Measurements from ENCODE around the gene GTSE1.
A peak's percentile ranks its signal among the peaks of the same experiment; 100 is the strongest.

Gene GTSE1

GRCh38 chr22:46296257-46297150 is at the start of gene GTSE1:
GTSE1 (plus strand) TSS chr22:46296870; CDS start chr22:46297401, 531 bp downstream.
- H3K4me3 ChIP-seq (ENCODE audit: low read depth, low read length), result peak within 1 kb of the TSS; percentile 74
- peak; percentile 2 for TF ChIP-seq CTCF (IDR thresholded peaks at IDR 0.05; ENCODE audit: low read depth, low read length, missing control alignments)
- DNase-seq (ENCODE audit: low read depth), result peak; percentile 91
- in situ Hi-C loops (cut with HindIII; ENCODE audit: low sequenced_read_pairs), result no loop called here

- no peak for TF ChIP-seq CTCF (IDR thresholded peaks at IDR 0.05; ENCODE audit: low read depth, low read length, missing control alignments)
- H3K4me3 ChIP-seq (ENCODE audit: low read depth, low read length), result no peak overlapping the region
- in situ Hi-C loops (cut with HindIII; ENCODE audit: low sequenced_read_pairs), result no loop called here
- no peak for DNase-seq (ENCODE audit: low read depth)
Observed at GRCh38 chr22:46247443-46247975, 49.2 kb upstream of the GTSE1 start.

GRCh38 chr22:46250035-46250782 is 46.5 kb upstream of the GTSE1 start, which contains the start of gene CDPF1:
CDPF1 (minus strand) TSS chr22:46250293; CDS start chr22:46248284, 2,009 bp downstream.
- in situ Hi-C loops (cut with HindIII; ENCODE audit: low sequenced_read_pairs), result no loop called here
- DNase-seq (ENCODE audit: low read depth), result peak; percentile 18
- no peak for TF ChIP-seq CTCF (IDR thresholded peaks at IDR 0.05; ENCODE audit: low read depth, low read length, missing control alignments)
- H3K4me3 ChIP-seq (ENCODE audit: low read depth, low read length), result peak within 1 kb of the TSS; percentile 79

GRCh38 chr22:46250783-46251125 is 45.9 kb upstream of the GTSE1 start:
- no peak for TF ChIP-seq CTCF (IDR thresholded peaks at IDR 0.05; ENCODE audit: low read depth, low read length, missing control alignments)
- peak overlapping the region; percentile 79 for H3K4me3 ChIP-seq (ENCODE audit: low read depth, low read length)
- in situ Hi-C loops (cut with HindIII; ENCODE audit: low sequenced_read_pairs), result no loop called here
- no peak for DNase-seq (ENCODE audit: low read depth)

GRCh38 chr22:46251266-46251665 is 45.4 kb upstream of the GTSE1 start:
- no peak for TF ChIP-seq CTCF (IDR thresholded peaks at IDR 0.05; ENCODE audit: low read depth, low read length, missing control alignments)
- in situ Hi-C loops (cut with HindIII; ENCODE audit: low sequenced_read_pairs), result no loop called here
- DNase-seq (ENCODE audit: low read depth), result no peak
- H3K4me3 ChIP-seq (ENCODE audit: low read depth, low read length), result peak overlapping the region; percentile 79

GRCh38 chr22:46251816-46252380 is 44.8 kb upstream of the GTSE1 start:
- no peak for TF ChIP-seq CTCF (IDR thresholded peaks at IDR 0.05; ENCODE audit: low read depth, low read length, missing control alignments)
- H3K4me3 ChIP-seq (ENCODE audit: low read depth, low read length), result no peak overlapping the region
- DNase-seq (ENCODE audit: low read depth), result no peak
- in situ Hi-C loops (cut with HindIII; ENCODE audit: low sequenced_read_pairs), result no loop called here
